ENCODE data around the gene TXNRD3.
A peak's percentile ranks its signal among the peaks of the same experiment; 100 is the strongest.

Gene TXNRD3

DNA sequence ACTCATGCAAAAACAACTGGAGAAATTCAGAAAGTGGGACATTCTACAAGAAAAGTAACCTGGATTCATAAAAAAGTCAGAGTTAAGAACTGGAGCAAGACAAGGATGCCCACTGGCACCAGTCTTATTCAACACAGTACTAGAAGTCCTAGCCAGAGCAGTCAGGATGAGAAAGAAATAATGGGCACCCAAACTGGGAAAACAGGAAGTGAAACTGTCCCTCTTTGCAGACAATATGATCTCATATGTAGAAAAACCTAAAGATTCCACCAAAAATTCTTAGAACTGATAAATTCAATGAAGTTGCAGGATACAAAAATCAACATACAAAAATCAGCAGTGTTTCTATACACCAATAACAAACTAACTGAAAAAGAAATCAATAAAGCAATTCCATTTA, 37.4 kb downstream of the TXNRD3 start:
- Histone ChIP-seq H3K4me3 (ENCODE audit: low read depth in 1 of 2, low read length in 2 of 2) (no peak overlapping the region), H3K36me3 (ENCODE audit: insufficient read depth, low read length) (no peaks in the 10 kb centered on the region), H3K27me3 (ENCODE audit: insufficient read depth, low read length, poor library complexity) (no peaks in the 10 kb centered on the region), H3K79me2 (ENCODE audit: insufficient read depth, low read length) (no peaks in the 10 kb centered on the region), H4K20me1 (ENCODE audit: insufficient read depth, low read length) (no peaks in the 10 kb centered on the region), H3K27ac (ENCODE audit: low read length) (peak overlapping the region; percentile 51; the same call in 1 of the 2 replicates), H3K4me1 (ENCODE audit: insufficient read depth, low read length) (peaks cover 33% of the 10 kb centered on the region), H3K9ac (ENCODE audit: low read depth, low read length) (no peak overlapping the region), H3K9me3 (ENCODE audit: insufficient read depth, low read length, severe bottlenecking) (no peaks in the 10 kb centered on the region), H2AFZ (ENCODE audit: low read depth, low read length) (no peak overlapping the region), H3K4me2 (ENCODE audit: insufficient read depth, low read length) (no peak overlapping the region)
- DNase-seq (no peak), ATAC-seq (ENCODE audit: insufficient read depth, low read depth) (no peak)
- TF ChIP-seq, protein P1, sequence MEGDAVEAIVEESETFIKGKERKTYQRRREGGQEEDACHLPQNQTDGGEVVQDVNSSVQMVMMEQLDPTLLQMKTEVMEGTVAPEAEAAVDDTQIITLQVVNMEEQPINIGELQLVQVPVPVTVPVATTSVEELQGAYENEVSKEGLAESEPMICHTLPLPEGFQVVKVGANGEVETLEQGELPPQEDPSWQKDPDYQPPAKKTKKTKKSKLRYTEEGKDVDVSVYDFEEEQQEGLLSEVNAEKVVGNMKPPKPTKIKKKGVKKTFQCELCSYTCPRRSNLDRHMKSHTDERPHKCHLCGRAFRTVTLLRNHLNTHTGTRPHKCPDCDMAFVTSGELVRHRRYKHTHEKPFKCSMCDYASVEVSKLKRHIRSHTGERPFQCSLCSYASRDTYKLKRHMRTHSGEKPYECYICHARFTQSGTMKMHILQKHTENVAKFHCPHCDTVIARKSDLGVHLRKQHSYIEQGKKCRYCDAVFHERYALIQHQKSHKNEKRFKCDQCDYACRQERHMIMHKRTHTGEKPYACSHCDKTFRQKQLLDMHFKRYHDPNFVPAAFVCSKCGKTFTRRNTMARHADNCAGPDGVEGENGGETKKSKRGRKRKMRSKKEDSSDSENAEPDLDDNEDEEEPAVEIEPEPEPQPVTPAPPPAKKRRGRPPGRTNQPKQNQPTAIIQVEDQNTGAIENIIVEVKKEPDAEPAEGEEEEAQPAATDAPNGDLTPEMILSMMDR (IDR thresholded peaks at IDR 0.05; ENCODE audit: borderline replicate concordance, extremely low read depth, low read length, poor library complexity, severe bottlenecking) = no peak
- no peak for TF ChIP-seq EZH2 (IDR thresholded peaks at IDR 0.05; ENCODE audit: borderline replicate concordance, low read depth, low read length, severe bottlenecking)

DNA sequence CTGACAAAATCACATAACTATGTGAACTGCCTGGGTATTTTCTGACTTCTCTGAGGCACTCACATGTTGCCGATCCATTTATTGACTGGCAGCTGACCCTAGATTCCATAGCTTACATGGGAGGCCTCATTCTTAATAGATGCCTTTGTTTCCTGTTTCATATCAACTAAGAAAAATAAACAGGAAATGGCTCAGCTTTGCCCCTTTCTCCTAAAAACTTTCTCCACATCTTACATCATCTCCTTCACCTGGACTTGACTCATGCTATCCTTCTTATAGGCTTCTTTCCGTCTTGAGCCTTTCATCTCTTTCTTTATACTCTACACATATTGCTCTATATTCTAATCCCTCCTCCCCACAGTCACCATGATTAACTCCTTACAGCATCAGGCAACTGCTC, 38.0 kb downstream of the TXNRD3 start:
- ATAC-seq (ENCODE audit: insufficient read depth, low read depth) (no peak), DNase-seq (no peak)
- Histone ChIP-seq H3K27ac (ENCODE audit: low read length) (0 out of 2 replicates have a peak overlapping the region, but pooled peaks have one; percentile 51), H3K4me3 (ENCODE audit: low read depth in 1 of 2, low read length in 2 of 2) (no peak overlapping the region), H3K4me1 (ENCODE audit: insufficient read depth, low read length) (peaks cover 40% of the 10 kb centered on the region), H3K79me2 (ENCODE audit: insufficient read depth, low read length) (no peaks in the 10 kb centered on the region), H4K20me1 (ENCODE audit: insufficient read depth, low read length) (no peaks in the 10 kb centered on the region), H3K4me2 (ENCODE audit: insufficient read depth, low read length) (no peak overlapping the region), H3K27me3 (ENCODE audit: insufficient read depth, low read length, poor library complexity) (no peaks in the 10 kb centered on the region), H3K9me3 (ENCODE audit: insufficient read depth, low read length, severe bottlenecking) (no peaks in the 10 kb centered on the region), H3K36me3 (ENCODE audit: insufficient read depth, low read length) (no peaks in the 10 kb centered on the region), H2AFZ (ENCODE audit: low read depth, low read length) (peak overlapping the region; percentile 1; the same call in 1 of the 2 replicates), H3K9ac (ENCODE audit: low read depth, low read length) (no peak overlapping the region)
- no peak for TF ChIP-seq EZH2 (IDR thresholded peaks at IDR 0.05; ENCODE audit: borderline replicate concordance, low read depth, low read length, severe bottlenecking)
- TF ChIP-seq, protein P1 (IDR thresholded peaks at IDR 0.05; ENCODE audit: borderline replicate concordance, extremely low read depth, low read length, poor library complexity, severe bottlenecking) = no peak

- no peaks in the 10 kb centered on the region for H3K9me3 ChIP-seq (ENCODE audit: insufficient read depth, low read length, severe bottlenecking)
- DNase-seq = peak; percentile 25
- TF ChIP-seq EZH2 (IDR thresholded peaks at IDR 0.05; ENCODE audit: borderline replicate concordance, low read depth, low read length, severe bottlenecking) = no peak
- TF ChIP-seq, protein P1 (IDR thresholded peaks at IDR 0.05; ENCODE audit: borderline replicate concordance, extremely low read depth, low read length, poor library complexity, severe bottlenecking) = peak; percentile 7
- H3K36me3 ChIP-seq (ENCODE audit: insufficient read depth, low read length) = peaks cover 5% of the 10 kb centered on the region; the same call in 1 of the 2 replicates
- no peaks in the 10 kb centered on the region for H3K79me2 ChIP-seq (ENCODE audit: insufficient read depth, low read length)
- peak; percentile 70 for ATAC-seq (ENCODE audit: insufficient read depth, low read depth)
- H2AFZ ChIP-seq (ENCODE audit: low read depth, low read length) = no peak overlapping the region
- H3K4me1 ChIP-seq (ENCODE audit: insufficient read depth, low read length) = peaks cover 47% of the 10 kb centered on the region
- H3K4me3 ChIP-seq (ENCODE audit: low read depth in 1 of 2, low read length in 2 of 2) = no peak overlapping the region
- H3K27me3 ChIP-seq (ENCODE audit: insufficient read depth, low read length, poor library complexity) = no peaks in the 10 kb centered on the region
- H3K27ac ChIP-seq (ENCODE audit: low read length) = peak overlapping the region; percentile 65
- H3K4me2 ChIP-seq (ENCODE audit: insufficient read depth, low read length) = no peak overlapping the region; the same call in 1 of the 2 replicates
- H4K20me1 ChIP-seq (ENCODE audit: insufficient read depth, low read length) = no peaks in the 10 kb centered on the region
- no peak overlapping the region for H3K9ac ChIP-seq (ENCODE audit: low read depth, low read length)
Measured at GRCh38 chr3:126613479-126614188, 41.3 kb downstream of the TXNRD3 start.
